Neural progenitor cell (in vitro differentiated cells): Measurements from ENCODE around the gene DHRS13. TPM values are rescaled to one million over a fixed set of nuclear protein-coding genes. Genes with fewer than 3 reads are reported as not detected.

Source experiments
- DNase-seq: peaks from one replicate; pipeline ENCODE4 v3.0.0-alpha.2; 2016; ENCODE audit warnings: low spot score
- H2AFZ ChIP-seq: fragments of 200-600 bp; sonication (generic); replicated peaks from 2 replicates; pipeline ENCODE4 v1.6.1; 2016; ENCODE audit warnings: antibody characterized with exemption
- H3F3A ChIP-seq: fragments of 200-600 bp; sonication (generic); 2 replicates; pipeline ENCODE4 v1.6.1; 2016; ENCODE audit warnings: antibody characterized with exemption, low read depth
- H3K27ac ChIP-seq: fragments of 200-600 bp; sonication (generic); 2 replicates; pipeline ENCODE4 v1.5.1; 2016; ENCODE audit warnings: mild to moderate bottlenecking
- H3K27me3 ChIP-seq: fragments of 200-600 bp; sonication (generic); 2 replicates; pipeline ENCODE4 v1.6.1; 2016; ENCODE audit warnings: mild to moderate bottlenecking, moderate library complexity
- H3K36me3 ChIP-seq: fragments of 200-600 bp; sonication (generic); 2 replicates; pipeline ENCODE4 v1.5.1; 2016
- H3K4me1 ChIP-seq: fragments of 200-600 bp; sonication (generic); 2 replicates; pipeline ENCODE4 v1.6.1; 2016; ENCODE audit warnings: mixed run types
- H3K4me2 ChIP-seq: fragments of 200-600 bp; sonication (generic); 2 replicates; pipeline ENCODE4 v1.6.1; 2016
- H3K4me3 ChIP-seq: fragments of 200-600 bp; sonication (generic); 2 replicates; pipeline ENCODE4 v1.5.1; 2016
- H3K79me2 ChIP-seq: fragments of 200-600 bp; sonication (generic); 2 replicates; pipeline ENCODE4 v1.6.1; 2016; ENCODE audit warnings: low read depth
- H3K9ac ChIP-seq: fragments of 200-600 bp; sonication (generic); 2 replicates; pipeline ENCODE4 v1.6.1; 2016
- H3K9me3 ChIP-seq: fragments of 200-600 bp; sonication (generic); 2 replicates; pipeline ENCODE4 v1.5.1; 2016; ENCODE audit warnings: low read depth
- H4K20me1 ChIP-seq: fragments of 200-600 bp; sonication (generic); 2 replicates; pipeline ENCODE4 v1.6.1; 2016; ENCODE audit warnings: low read depth
- H3K27ac Mint-ChIP-seq: 3 replicates; pipeline ENCODE4 v1.8.0; 2021; ENCODE audit warnings: mixed read lengths
- H3K27me3 Mint-ChIP-seq: 2 replicates; pipeline ENCODE4 v1.8.0; 2022; ENCODE audit warnings: low read depth, mild to moderate bottlenecking, inconsistent platforms, moderate library complexity, mixed read lengths; ENCODE audit not compliant: insufficient read depth
- H3K36me3 Mint-ChIP-seq: 3 replicates; pipeline ENCODE4 v1.8.0; 2021; ENCODE audit warnings: mixed read lengths
- H3K4me1 Mint-ChIP-seq: 3 replicates; pipeline ENCODE4 v1.8.0; 2021; ENCODE audit warnings: mixed read lengths
- H3K4me3 Mint-ChIP-seq: 3 replicates; pipeline ENCODE4 v1.8.0; 2021; ENCODE audit warnings: mild to moderate bottlenecking, moderate library complexity, mixed read lengths
- H3K9me3 Mint-ChIP-seq: 3 replicates; pipeline ENCODE4 v1.8.0; 2020; ENCODE audit warnings: mixed read lengths
- CTCF ChIP-seq: fragments of 200-600 bp; sonication (generic); IDR thresholded peaks from 2 replicates; pipeline ENCODE4 v1.5.1; 2017; ENCODE audit warnings: antibody characterized with exemption, mild to moderate bottlenecking
- EZH2 ChIP-seq: fragments of 200-600 bp; sonication (generic); IDR thresholded peaks from 2 replicates; pipeline ENCODE4 v1.6.1; 2017; ENCODE audit warnings: antibody characterized with exemption, mild to moderate bottlenecking, moderate library complexity
- EZH2phosphoT487 ChIP-seq: fragments of 200-600 bp; sonication (generic); IDR thresholded peaks from 2 replicates; pipeline ENCODE4 v1.6.1; 2017; ENCODE audit warnings: antibody characterized with exemption
- total RNA-seq: library from RNA; depleted of rRNA; stranded (reverse); fragments of >200 nt; gene quantifications from 2 replicates; pipeline ENCODE4 v1.2.3, GENCODE V29; 2015; ENCODE audit warnings: low replicate concordance

DHRS13 gene
- total RNA-seq, 1 donor from 2014 or later = 25.6 TPM

- Histone ChIP-seq H3K9me3 (no peaks in the 10 kb centered on the region), H3K79me2 (peaks cover 16% of the 10 kb centered on the region), H3K36me3 (peaks cover 24% of the 10 kb centered on the region), H3K9ac (no peak overlapping the region), H2AFZ (no peak overlapping the region), H4K20me1 (peaks cover 39% of the 10 kb centered on the region), H3K4me1 (no peaks in the 10 kb centered on the region), H3K4me2 (no peak overlapping the region), H3K27ac (no peak overlapping the region), H3K27me3 (no peaks in the 10 kb centered on the region), H3K4me3 (no peak overlapping the region), H3F3A (peaks cover 32% of the 10 kb centered on the region)
- DNase-seq = no peak
- Mint-ChIP-seq H3K4me1 (no peaks in the 10 kb centered on the region), H3K27ac (no peak overlapping the region), H3K4me3 (no peak overlapping the region), H3K27me3 (peaks cover 7% of the 10 kb centered on the region), H3K36me3 (peaks cover 49% of the 10 kb centered on the region), H3K9me3 (no peaks in the 10 kb centered on the region)
- no peak for TF ChIP-seq EZH2
- no peak for TF ChIP-seq EZH2phosphoT487
These were observed 10.1 kb upstream of the DHRS13 start for GRCh38 chr17:28912938-28913333.

GRCh38 chr17:28912281-28912937 lies 9.5 kb upstream of the DHRS13 start:
- Histone ChIP-seq H2AFZ (no peak overlapping the region), H3K79me2 (peaks cover 16% of the 10 kb centered on the region), H3K4me1 (no peaks in the 10 kb centered on the region), H3K9me3 (no peaks in the 10 kb centered on the region), H4K20me1 (peaks cover 36% of the 10 kb centered on the region), H3K27me3 (no peaks in the 10 kb centered on the region), H3K27ac (no peak overlapping the region), H3K4me2 (no peak overlapping the region), H3K4me3 (no peak overlapping the region), H3F3A (peaks cover 27% of the 10 kb centered on the region), H3K9ac (no peak overlapping the region), H3K36me3 (peaks cover 19% of the 10 kb centered on the region)
- TF ChIP-seq CTCF = peak; percentile 32
- TF ChIP-seq EZH2phosphoT487 = no peak
- TF ChIP-seq EZH2 = no peak
- H3K4me1 Mint-ChIP-seq = no peaks in the 10 kb centered on the region
- peaks cover 7% of the 10 kb centered on the region for H3K27me3 Mint-ChIP-seq
- H3K27ac Mint-ChIP-seq = no peak overlapping the region
- H3K36me3 Mint-ChIP-seq = peaks cover 49% of the 10 kb centered on the region
- no peak for DNase-seq
- H3K9me3 Mint-ChIP-seq = no peaks in the 10 kb centered on the region
- no peak overlapping the region for H3K4me3 Mint-ChIP-seq

GRCh38 chr17:28911411-28912045 lies 8.6 kb upstream of the DHRS13 start:
- H3K36me3 Mint-ChIP-seq = peaks cover 50% of the 10 kb centered on the region
- no peak overlapping the region for H3K4me3 Mint-ChIP-seq
- H3K36me3 ChIP-seq = peaks cover 19% of the 10 kb centered on the region
- no peaks in the 10 kb centered on the region for H3K4me1 Mint-ChIP-seq
- DNase-seq = no peak
- no peak for TF ChIP-seq EZH2phosphoT487
- TF ChIP-seq EZH2 = no peak
- no peak for TF ChIP-seq CTCF
- no peak overlapping the region for H3K4me3 ChIP-seq
- H3K9me3 ChIP-seq = no peaks in the 10 kb centered on the region
- H3K4me1 ChIP-seq = no peaks in the 10 kb centered on the region
- no peak overlapping the region for H3K27ac ChIP-seq
- no peak overlapping the region for H2AFZ ChIP-seq
- H3K27me3 ChIP-seq = no peaks in the 10 kb centered on the region
- no peak overlapping the region for H3K27ac Mint-ChIP-seq
- no peak overlapping the region for H3K9ac ChIP-seq
- H3K4me2 ChIP-seq = no peak overlapping the region
- peaks cover 16% of the 10 kb centered on the region for H3K79me2 ChIP-seq
- peaks cover 30% of the 10 kb centered on the region for H4K20me1 ChIP-seq
- peaks cover 11% of the 10 kb centered on the region for H3K27me3 Mint-ChIP-seq
- peaks cover 24% of the 10 kb centered on the region for H3F3A ChIP-seq
- no peaks in the 10 kb centered on the region for H3K9me3 Mint-ChIP-seq

- peaks cover 16% of the 10 kb centered on the region for H3K36me3 ChIP-seq
- Mint-ChIP-seq H3K9me3 (no peaks in the 10 kb centered on the region), H3K27me3 (peaks cover 13% of the 10 kb centered on the region), H3K27ac (no peak overlapping the region), H3K36me3 (peaks cover 49% of the 10 kb centered on the region), H3K4me1 (no peaks in the 10 kb centered on the region), H3K4me3 (no peak overlapping the region)
- H3K27me3 ChIP-seq = no peaks in the 10 kb centered on the region
- peaks cover 21% of the 10 kb centered on the region for H4K20me1 ChIP-seq
- H3K27ac ChIP-seq = no peak overlapping the region
- H3K4me1 ChIP-seq = no peaks in the 10 kb centered on the region
- no peak overlapping the region for H2AFZ ChIP-seq
- peaks cover 10% of the 10 kb centered on the region for H3K79me2 ChIP-seq
- no peak overlapping the region for H3K9ac ChIP-seq
- H3F3A ChIP-seq = peaks cover 26% of the 10 kb centered on the region
- DNase-seq = no peak
- H3K4me2 ChIP-seq = no peak overlapping the region
- no peak overlapping the region for H3K4me3 ChIP-seq
- no peaks in the 10 kb centered on the region for H3K9me3 ChIP-seq
- TF ChIP-seq EZH2 (no peak), CTCF (no peak), EZH2phosphoT487 (no peak)
These were observed 7.7 kb upstream of the DHRS13 start for GRCh38 chr17:28910534-28910933.
